ENCODE measurements around the gene BCL7A. TPM values are rescaled to one million over a fixed set of nuclear protein-coding genes. Genes with fewer than 3 reads are reported as not detected.

The BCL7A gene
- total and polyA plus RNA-seq, 8 donors = 1.5 to 11.6 (median 2.8) TPM

DNA sequence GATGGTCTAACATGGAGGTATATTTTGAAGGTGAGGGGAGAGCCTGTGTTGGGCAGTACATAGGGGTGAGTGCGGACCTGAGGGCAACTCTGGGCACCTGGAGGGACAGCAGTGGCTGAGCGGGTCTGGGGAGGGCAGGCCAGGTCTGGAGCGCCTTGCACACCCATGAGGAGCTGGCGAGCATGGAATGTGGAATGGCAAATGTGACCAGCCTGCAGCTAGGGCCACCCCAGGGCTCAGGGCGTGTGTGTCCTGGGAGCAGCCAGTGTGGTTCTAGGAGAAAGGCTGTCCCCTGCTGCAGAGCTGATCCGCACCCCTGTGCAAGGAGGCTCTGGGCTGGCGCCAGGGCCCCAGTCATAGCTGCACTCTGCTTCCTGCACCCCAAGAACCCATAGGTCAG is 24.5 kb downstream of the BCL7A start:
- peaks cover 0 to 7% (median 5%) of the 10 kb centered on the region in 4 donors for H3K4me1 ChIP-seq
- no peak for DNase-seq
- 73 to 98% (median 92%) methylated on average over 7 of the region's 7 CpGs for WGBS, 5 donors
- H3K27me3 ChIP-seq = no peaks in the 10 kb centered on the region
- intact Hi-C loops (cut with DNase I; ENCODE audit: low total_unique reads) = no loop called here
- TF ChIP-seq, protein P1, sequence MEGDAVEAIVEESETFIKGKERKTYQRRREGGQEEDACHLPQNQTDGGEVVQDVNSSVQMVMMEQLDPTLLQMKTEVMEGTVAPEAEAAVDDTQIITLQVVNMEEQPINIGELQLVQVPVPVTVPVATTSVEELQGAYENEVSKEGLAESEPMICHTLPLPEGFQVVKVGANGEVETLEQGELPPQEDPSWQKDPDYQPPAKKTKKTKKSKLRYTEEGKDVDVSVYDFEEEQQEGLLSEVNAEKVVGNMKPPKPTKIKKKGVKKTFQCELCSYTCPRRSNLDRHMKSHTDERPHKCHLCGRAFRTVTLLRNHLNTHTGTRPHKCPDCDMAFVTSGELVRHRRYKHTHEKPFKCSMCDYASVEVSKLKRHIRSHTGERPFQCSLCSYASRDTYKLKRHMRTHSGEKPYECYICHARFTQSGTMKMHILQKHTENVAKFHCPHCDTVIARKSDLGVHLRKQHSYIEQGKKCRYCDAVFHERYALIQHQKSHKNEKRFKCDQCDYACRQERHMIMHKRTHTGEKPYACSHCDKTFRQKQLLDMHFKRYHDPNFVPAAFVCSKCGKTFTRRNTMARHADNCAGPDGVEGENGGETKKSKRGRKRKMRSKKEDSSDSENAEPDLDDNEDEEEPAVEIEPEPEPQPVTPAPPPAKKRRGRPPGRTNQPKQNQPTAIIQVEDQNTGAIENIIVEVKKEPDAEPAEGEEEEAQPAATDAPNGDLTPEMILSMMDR (IDR thresholded peaks at IDR 0.05) = no peak
- no peak for TF ChIP-seq EP300 (IDR thresholded peaks at IDR 0.05)
- no peak for TF ChIP-seq POLR2A (IDR thresholded peaks at IDR 0.05)
- TF ChIP-seq POLR2AphosphoS5 (IDR thresholded peaks at IDR 0.05) = no peak
- H3K4me3 ChIP-seq = no peak overlapping the region
- H3K27ac ChIP-seq = no peak overlapping the region
- H3K36me3 ChIP-seq = peaks cover 0 to 66% (median 59%) of the 10 kb centered on the region in 4 donors
- H3K9me3 ChIP-seq = no peaks in the 10 kb centered on the region

GRCh38 chr12:122048151-122048550 is 26.5 kb downstream of the BCL7A start:
- Histone ChIP-seq H3K4me1 (peaks cover 0 to 23% (median 11%) of the 10 kb centered on the region in 4 donors), H3K9me3 (no peaks in the 10 kb centered on the region), H3K27me3 (no peaks in the 10 kb centered on the region), H3K27ac (no peak overlapping the region), H3K4me3 (no peak overlapping the region), H3K36me3 (peaks cover 0 to 56% (median 53%) of the 10 kb centered on the region in 4 donors)
- intact Hi-C loops (cut with DNase I; ENCODE audit: low total_unique reads) = no loop called here
- 88 to 95% (median 89%) methylated on average over 8 of the region's 8 CpGs for WGBS, 5 donors
- TF ChIP-seq POLR2A (IDR thresholded peaks at IDR 0.05) (no peak), EP300 (IDR thresholded peaks at IDR 0.05) (no peak), POLR2AphosphoS5 (IDR thresholded peaks at IDR 0.05) (no peak)
- TF ChIP-seq, protein P1 (IDR thresholded peaks at IDR 0.05) = no peak
- no peak for DNase-seq

GRCh38 chr12:122049827-122050226 is 28.1 kb downstream of the BCL7A start:
- TF ChIP-seq EP300 (IDR thresholded peaks at IDR 0.05) = no peak
- TF ChIP-seq POLR2A (IDR thresholded peaks at IDR 0.05) = no peak
- no peak for TF ChIP-seq POLR2AphosphoS5 (IDR thresholded peaks at IDR 0.05)
- TF ChIP-seq, protein P1 (IDR thresholded peaks at IDR 0.05) = no peak
- WGBS, 5 donors = 90 to 95% (median 93%) methylated on average over 9 of the region's 9 CpGs
- Histone ChIP-seq H3K27me3 (no peaks in the 10 kb centered on the region), H3K4me1 (peaks cover 5 to 35% (median 20%) of the 10 kb centered on the region in 4 donors), H3K27ac (no peak overlapping the region), H3K4me3 (no peak overlapping the region), H3K9me3 (no peaks in the 10 kb centered on the region), H3K36me3 (peaks cover 0 to 40% (median 36%) of the 10 kb centered on the region in 4 donors)
- intact Hi-C loops (cut with DNase I; ENCODE audit: low total_unique reads) = loop anchor here (5.0 kb wide), 1 partner anchor 77 kb away; no protein-coding TSS in a partner anchor
- DNase-seq = no peak

GRCh38 chr12:122050706-122051105 is 29.0 kb downstream of the BCL7A start:
- Histone ChIP-seq H3K4me3 (no peak overlapping the region), H3K27ac (peak overlapping the region in 4 of 5 donors; percentile 20 to 77 (median 42)), H3K9me3 (no peaks in the 10 kb centered on the region), H3K27me3 (no peaks in the 10 kb centered on the region), H3K4me1 (peaks cover 5 to 37% (median 20%) of the 10 kb centered on the region in 4 donors), H3K36me3 (peaks cover 0 to 44% (median 36%) of the 10 kb centered on the region in 4 donors)
- no peak for TF ChIP-seq EP300 (IDR thresholded peaks at IDR 0.05)
- TF ChIP-seq POLR2AphosphoS5 (IDR thresholded peaks at IDR 0.05) = no peak
- TF ChIP-seq, protein P1 (IDR thresholded peaks at IDR 0.05) = no peak
- TF ChIP-seq POLR2A (IDR thresholded peaks at IDR 0.05) = no peak
- DNase-seq = no peak
- WGBS, 5 donors = 89 to 92% (median 91%) methylated on average over 20 of the region's 20 CpGs
- intact Hi-C loops (cut with DNase I; ENCODE audit: low total_unique reads) = loop anchor here (5.0 kb wide), 1 partner anchor 77 kb away; no protein-coding TSS in a partner anchor

Measured in stomach (tissue), 9 donors.